ENCODE measurements around the gene CRPPA.

- TF ChIP-seq CBX5 (CRISPR knock-in tag; IDR thresholded peaks at IDR 0.05; ENCODE audit: borderline replicate concordance) (no peak), ZFX (CRISPR knock-in tag; IDR thresholded peaks at IDR 0.05; ENCODE audit: low read depth) (no peak), ZNF318 (CRISPR knock-in tag; IDR thresholded peaks at IDR 0.05) (no peak), TCF7L2 (IDR thresholded peaks at IDR 0.05; ENCODE audit: low read depth, low read length) (no peak), CTCF (CRISPR knock-in tag; IDR thresholded peaks at IDR 0.05) (no peak), TSC22D2 (CRISPR knock-in tag; IDR thresholded peaks at IDR 0.05; ENCODE audit: borderline replicate concordance) (no peak), MBD4 (IDR thresholded peaks at IDR 0.05; ENCODE audit: borderline replicate concordance, low read length) (no peak), CEBPB (IDR thresholded peaks at IDR 0.05; ENCODE audit: borderline replicate concordance, low read depth, low read length) (no peak), ZNF687 (CRISPR knock-in tag; IDR thresholded peaks at IDR 0.05) (no peak), RBFOX2 (IDR thresholded peaks at IDR 0.05; ENCODE audit: low read depth, low read length) (no peak), MEF2D (CRISPR knock-in tag; IDR thresholded peaks at IDR 0.05) (no peak), ZNF33A (CRISPR knock-in tag; IDR thresholded peaks at IDR 0.05; ENCODE audit: borderline replicate concordance) (no peak)
Observed at GRCh38 chr7:16446508-16446907, 25.2 kb upstream of the CRPPA start.
